BE2C (cell line): ENCODE measurements around the gene BGLAP.

Experiments
- DNase-seq: peaks from one replicate; pipeline ENCODE4 v3.0.0-alpha.2; 2020
- H3K27me3 ChIP-seq: fragments of 250-450 bp; sonication (Bioruptor Pico); 2 replicates; pipeline ENCODE4 v1.5.1; 2020; ENCODE audit warnings: mild to moderate bottlenecking
- H3K36me3 ChIP-seq: fragments of 250-450 bp; sonication (Bioruptor Pico); 2 replicates; pipeline ENCODE4 v1.5.1; 2020; ENCODE audit warnings: mild to moderate bottlenecking
- H3K4me1 ChIP-seq: fragments of 250-450 bp; sonication (Bioruptor Pico); 2 replicates; pipeline ENCODE4 v1.5.1; 2020
- H3K4me3 ChIP-seq: 2 replicates; pipeline ENCODE4 v1.5.1; 2011; ENCODE audit warnings: low read depth, low read length
- H3K9me3 ChIP-seq: fragments of 250-450 bp; sonication (Bioruptor Pico); 2 replicates; pipeline ENCODE4 v1.5.1; 2020
- TF ChIP-seq, protein P1 (sequence below): IDR thresholded peaks from 2 replicates; pipeline ENCODE4 v1.5.1; 2012; ENCODE audit warnings: mild to moderate bottlenecking, low read depth, low read length

The BGLAP gene

DNA sequence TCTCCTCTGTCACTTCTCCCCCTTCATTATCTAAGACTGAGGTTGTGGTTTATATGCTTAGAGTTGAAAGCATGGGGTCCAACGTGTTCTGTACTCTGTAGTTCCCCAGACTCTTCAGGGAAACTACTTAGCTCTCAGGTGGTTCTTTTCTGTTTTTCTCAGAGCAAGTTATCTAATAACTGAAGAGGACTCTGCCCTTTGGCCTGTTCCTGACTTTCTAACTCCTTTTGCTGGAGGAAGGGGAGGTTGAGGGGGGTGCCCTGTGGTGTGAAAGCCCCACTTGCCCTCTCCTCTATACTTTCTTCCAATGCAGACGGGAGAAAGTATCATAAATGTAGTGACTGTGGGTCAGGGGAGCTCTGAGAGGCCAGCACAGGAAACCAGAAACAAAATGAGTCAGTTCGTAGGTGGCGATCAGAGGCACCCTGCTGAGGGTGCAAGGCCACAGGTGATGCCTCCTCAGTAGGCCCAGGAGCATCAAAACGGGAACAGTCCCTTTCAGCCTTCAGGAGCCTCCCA, 43.1 kb upstream of the BGLAP start:
- H3K4me1 ChIP-seq, result no peaks in the 10 kb centered on the region
- TF ChIP-seq, protein P1, sequence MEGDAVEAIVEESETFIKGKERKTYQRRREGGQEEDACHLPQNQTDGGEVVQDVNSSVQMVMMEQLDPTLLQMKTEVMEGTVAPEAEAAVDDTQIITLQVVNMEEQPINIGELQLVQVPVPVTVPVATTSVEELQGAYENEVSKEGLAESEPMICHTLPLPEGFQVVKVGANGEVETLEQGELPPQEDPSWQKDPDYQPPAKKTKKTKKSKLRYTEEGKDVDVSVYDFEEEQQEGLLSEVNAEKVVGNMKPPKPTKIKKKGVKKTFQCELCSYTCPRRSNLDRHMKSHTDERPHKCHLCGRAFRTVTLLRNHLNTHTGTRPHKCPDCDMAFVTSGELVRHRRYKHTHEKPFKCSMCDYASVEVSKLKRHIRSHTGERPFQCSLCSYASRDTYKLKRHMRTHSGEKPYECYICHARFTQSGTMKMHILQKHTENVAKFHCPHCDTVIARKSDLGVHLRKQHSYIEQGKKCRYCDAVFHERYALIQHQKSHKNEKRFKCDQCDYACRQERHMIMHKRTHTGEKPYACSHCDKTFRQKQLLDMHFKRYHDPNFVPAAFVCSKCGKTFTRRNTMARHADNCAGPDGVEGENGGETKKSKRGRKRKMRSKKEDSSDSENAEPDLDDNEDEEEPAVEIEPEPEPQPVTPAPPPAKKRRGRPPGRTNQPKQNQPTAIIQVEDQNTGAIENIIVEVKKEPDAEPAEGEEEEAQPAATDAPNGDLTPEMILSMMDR, result no peak
- H3K9me3 ChIP-seq, result no peaks in the 10 kb centered on the region
- peaks cover 22% of the 10 kb centered on the region for H3K36me3 ChIP-seq
- no peak for DNase-seq
- no peaks in the 10 kb centered on the region for H3K27me3 ChIP-seq
- no peak overlapping the region for H3K4me3 ChIP-seq

GRCh38 chr1:156200044-156200443, 41.9 kb upstream of the BGLAP start:
- Histone ChIP-seq H3K4me1 (no peaks in the 10 kb centered on the region), H3K36me3 (peaks cover 26% of the 10 kb centered on the region), H3K9me3 (no peaks in the 10 kb centered on the region), H3K27me3 (no peaks in the 10 kb centered on the region), H3K4me3 (no peak overlapping the region)
- TF ChIP-seq, protein P1, result no peak
- no peak for DNase-seq

DNA sequence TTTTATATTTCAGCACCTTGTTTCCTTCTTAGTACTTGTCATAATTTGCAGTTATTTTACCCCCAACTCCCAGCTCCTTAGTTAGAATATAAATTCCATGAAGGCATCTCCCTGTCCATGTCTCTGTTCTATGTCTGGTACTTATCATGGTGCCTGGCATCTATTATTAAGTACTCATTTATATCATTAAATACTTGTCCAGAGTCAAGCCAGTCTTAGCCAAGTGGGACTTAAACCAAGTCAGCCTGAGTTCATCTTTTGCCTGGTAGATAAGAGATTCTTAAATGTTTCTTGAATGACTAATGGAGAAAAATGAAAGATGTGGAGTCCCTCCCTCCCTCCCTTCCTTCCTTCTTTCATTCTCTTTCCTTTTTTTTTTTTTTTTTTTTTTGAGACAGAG, 38.7 kb upstream of the BGLAP start:
- Histone ChIP-seq H3K36me3 (peaks cover 36% of the 10 kb centered on the region), H3K27me3 (no peaks in the 10 kb centered on the region), H3K4me1 (no peaks in the 10 kb centered on the region), H3K9me3 (no peaks in the 10 kb centered on the region), H3K4me3 (no peak overlapping the region)
- TF ChIP-seq, protein P1, result no peak
- no peak for DNase-seq

DNA sequence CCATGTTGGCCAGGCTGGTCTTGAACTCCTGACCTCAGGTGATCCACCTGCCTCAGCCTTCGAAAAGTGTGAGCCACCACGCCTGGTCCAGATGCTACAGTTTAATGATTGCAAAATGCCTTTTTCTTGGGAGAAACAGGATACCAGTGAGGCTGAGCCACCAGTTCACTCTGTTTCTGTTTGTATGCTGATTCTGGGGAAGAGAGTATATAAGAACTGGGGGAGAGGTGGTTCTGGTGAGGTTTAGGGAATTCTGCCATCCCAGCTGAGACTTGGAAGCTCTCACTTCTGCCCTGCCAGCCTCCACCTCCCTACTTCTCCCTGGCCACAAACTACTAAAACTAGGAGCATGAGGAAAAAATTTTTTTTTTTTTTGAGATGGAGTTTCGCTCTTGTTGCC, 37.3 kb upstream of the BGLAP start:
- no peaks in the 10 kb centered on the region for H3K4me1 ChIP-seq
- H3K36me3 ChIP-seq, result peaks cover 41% of the 10 kb centered on the region
- no peak for DNase-seq
- no peak overlapping the region for H3K4me3 ChIP-seq
- no peaks in the 10 kb centered on the region for H3K9me3 ChIP-seq
- no peaks in the 10 kb centered on the region for H3K27me3 ChIP-seq
- TF ChIP-seq, protein P1, result no peak

- no peak for DNase-seq
- no peaks in the 10 kb centered on the region for H3K27me3 ChIP-seq
- no peaks in the 10 kb centered on the region for H3K9me3 ChIP-seq
- peaks cover 3% of the 10 kb centered on the region; the same call in 1 of the 2 replicates for H3K4me1 ChIP-seq
- TF ChIP-seq, protein P1, result no peak
- H3K36me3 ChIP-seq, result peaks cover 41% of the 10 kb centered on the region
- no peak overlapping the region for H3K4me3 ChIP-seq
These were observed 30.7 kb upstream of the BGLAP start for GRCh38 chr1:156211243-156211642.

DNA sequence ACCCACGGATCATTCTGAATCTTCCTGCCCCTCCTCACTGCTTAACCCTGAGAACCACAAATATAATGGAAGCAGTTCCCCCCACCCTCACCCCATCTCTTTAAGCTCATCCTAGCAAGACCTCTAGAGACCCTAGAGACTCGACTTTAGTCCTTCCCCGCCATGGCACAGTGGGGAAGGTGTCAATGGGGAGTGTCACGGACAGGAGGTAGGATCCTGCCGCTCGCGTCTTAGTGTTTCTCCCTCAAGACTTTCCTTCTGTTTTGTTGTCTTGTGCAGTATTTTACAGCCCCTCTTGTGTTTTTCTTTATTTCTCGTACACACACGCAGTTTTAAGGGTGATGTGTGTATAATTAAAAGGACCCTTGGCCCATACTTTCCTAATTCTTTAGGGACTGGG, 29.9 kb upstream of the BGLAP start:
- Histone ChIP-seq H3K4me3 (peak overlapping the region; percentile 96), H3K9me3 (no peaks in the 10 kb centered on the region), H3K4me1 (peaks cover 3% of the 10 kb centered on the region; the same call in 1 of the 2 replicates), H3K27me3 (no peaks in the 10 kb centered on the region), H3K36me3 (peaks cover 35% of the 10 kb centered on the region)
- no peak for DNase-seq
- TF ChIP-seq, protein P1, result no peak
